Adrenal gland (tissue), 12 donors: ENCODE measurements around the gene CEACAM21. TPM values are rescaled to one million over a fixed set of nuclear protein-coding genes. Genes with fewer than 3 reads are reported as not detected.

ENCODE experiments used
- DNase-seq, 7 donors: peaks; one replicate each; pipeline ENCODE4 v3.0.0-alpha.2; 2019 to 2020
- H3K27ac ChIP-seq, 5 donors: fragments of 200-600 bp; sonication (generic) in 4 of 5; 1 replicate in 3 of 5; 2 replicates in 2 of 5; pipeline versions ENCODE4 v1.5.1 to v1.8.0; 2016 to 2020; ENCODE audit warnings: mild to moderate bottlenecking in 1 of 5
- H3K27me3 ChIP-seq: fragments of 200-600 bp; 2 replicates; pipeline ENCODE4 v1.8.0; 2021
- H3K36me3 ChIP-seq, 2 donors: fragments of 200-600 bp; replicated peaks in 1 of 2; 1 replicate in 1 of 2; 2 replicates in 1 of 2; pipeline versions ENCODE4 v1.5.1 to v1.8.0; 2018 to 2022
- H3K4me1 ChIP-seq, 2 donors: fragments of 200-600 bp; replicated peaks in 1 of 2; 1 replicate in 1 of 2; 2 replicates in 1 of 2; pipeline versions ENCODE4 v1.5.1 to v1.8.0; 2018 to 2021
- H3K4me3 ChIP-seq, 4 donors: fragments of 200-600 bp; sonication (generic) in 3 of 4; one replicate each; pipeline ENCODE4 v1.5.1; 2016 to 2018
- H3K9me3 ChIP-seq, 3 donors: fragments of 200-600 bp; sonication (generic) in 1 of 3; replicated peaks in 1 of 3; 1 replicate in 2 of 3; 2 replicates in 1 of 3; pipeline versions ENCODE4 v1.5.1 to v1.8.0; 2016 to 2021
- CTCF ChIP-seq, 6 experiments: fragments of 450-650 bp in 4 of 6; fragments of 200-600 bp in 2 of 6; sonication (generic) in 1 of 6; IDR thresholded peaks; 1 replicate in 5 of 6; 2 replicates in 1 of 6; pipeline versions ENCODE4 v1.5.1 to v1.8.0; 2016 to 2021; ENCODE audit warnings: antibody characterized with exemption in 6 of 6, mild to moderate bottlenecking in 2 of 6, moderate library complexity in 1 of 6
- POLR2A ChIP-seq, 2 donors: fragments of 450-650 bp; IDR thresholded peaks; one replicate each; pipeline ENCODE4 v1.6.1; 2017; ENCODE audit warnings: antibody characterized with exemption in 2 of 2, mild to moderate bottlenecking in 2 of 2, moderate library complexity in 1 of 2
- WGBS, 4 donors: extraction: QIAGEN DNeasy Blood & Tissue Kit in 2 of 4; methylation state at CpG; one replicate each; pipeline versions ENCODE4 v1.1.5 to v1.1.7; 2013 to 2017; 5-methylcytosine and 5-hydroxymethylcytosine counted together
- intact Hi-C, 2 donors: fragments of 100-400 bp; cut with DNase I; formaldehyde crosslinking; loops; one replicate each; pipeline versions ENCODE4 v1.14.1 to v1.15.0; 2022 to 2023
- polyA plus RNA-seq, 3 donors: library from polyadenylated mRNA; stranded (reverse); fragments of 200-250 nt in 2 of 3; fragments of 350-450 nt in 1 of 3; fragmentation: Illumina TruSeq in 1 of 3; extraction: RNeasy Lipid Tissue Mini Kit (QIAGEN cat#74804) in 1 of 3; gene quantifications; one replicate each; pipeline ENCODE4 v1.2.3, GENCODE V29; 2013 to 2014
- total RNA-seq, 9 donors: library from RNA; depleted of rRNA in 4 of 9; stranded (reverse); fragments of >200 nt in 4 of 9; fragments of 120-200 nt in 1 of 9; fragmentation: NEBNext Ultra II Directional in 1 of 9; extraction: Animal tissue kit (Norgen Biotek cat#: 25700) in 1 of 9; gene quantifications; one replicate each; pipeline versions ENCODE4 v1.1.0 to v1.2.4, GENCODE V29; 2013 to 2023
- donor health status: healthy with polysubstance abuse.
- donor health status: Bipolar disorder and iron deficiency.
- donor health status: DM: yes; HTN: yes; CAD: no.
- donor health status: DM: no; HTN: no; CAD: no.
- donor health status: DM: no; HTN: no; CAD: no.
- donor health status: DM: yes; HTN: yes; CAD: no.

CEACAM21 gene
- total and polyA plus RNA-seq, 12 donors: 0.50 to 4.7 (median 1.6) TPM; not detected in 1

GRCh38 chr19:41589371-41589770 lies 13.4 kb downstream of the CEACAM21 start:
- WGBS, 4 donors: 44 to 67% (median 53%) methylated on average over 1 to 2 of the region's 2 CpGs; no CpG with 5 or more reads in 1 of the 4 donors
- DNase-seq: no peak

GRCh38 chr19:41590936-41591335 lies 15.0 kb downstream of the CEACAM21 start:
- H3K4me3 ChIP-seq: no peak overlapping the region
- TF ChIP-seq POLR2A (IDR thresholded peaks at IDR 0.05) (no peak), CTCF (IDR thresholded peaks at IDR 0.05) (no peak)
- intact Hi-C loops: no loop called here
- no peak overlapping the region for H3K27ac ChIP-seq
- H3K36me3 ChIP-seq: no peaks in the 10 kb centered on the region
- H3K27me3 ChIP-seq: no peaks in the 10 kb centered on the region
- no peaks in the 10 kb centered on the region for H3K4me1 ChIP-seq
- H3K9me3 ChIP-seq: no peaks in the 10 kb centered on the region
- DNase-seq: no peak

More at GRCh38 chr19:41589371-41589770, 13.4 kb downstream of the CEACAM21 start:
- Histone ChIP-seq H3K27ac (no peak overlapping the region), H3K36me3 (no peaks in the 10 kb centered on the region), H3K9me3 (no peaks in the 10 kb centered on the region), H3K4me1 (no peaks in the 10 kb centered on the region), H3K4me3 (no peak overlapping the region), H3K27me3 (no peaks in the 10 kb centered on the region)
- TF ChIP-seq POLR2A (IDR thresholded peaks at IDR 0.05) (no peak), CTCF (IDR thresholded peaks at IDR 0.05) (no peak)
- intact Hi-C loops: no loop called here

GRCh38 chr19:41591951-41592562 lies 16.1 kb downstream of the CEACAM21 start:
- intact Hi-C loops: no loop called here
- peak in 1 of 7 donors; percentile 21 for DNase-seq
- WGBS, 4 donors: 41 to 59% (median 45%) methylated on average over 5 of the region's 5 CpGs

GRCh38 chr19:41595258-41595889 lies 19.4 kb downstream of the CEACAM21 start:
- TF ChIP-seq CTCF (IDR thresholded peaks at IDR 0.05) (peak; percentile 47 to 69 (median 64)), POLR2A (IDR thresholded peaks at IDR 0.05) (no peak)
- H3K27me3 ChIP-seq: peaks cover 10% of the 10 kb centered on the region
- H3K4me3 ChIP-seq: no peak overlapping the region
- intact Hi-C loops: no loop called here
- 24 to 26% (median 25%) methylated on average over 4 of the region's 4 CpGs for WGBS, 4 donors
- H3K27ac ChIP-seq: no peak overlapping the region
- peak; percentile 41 to 76 (median 64) for DNase-seq
- no peaks in the 10 kb centered on the region for H3K9me3 ChIP-seq
- no peaks in the 10 kb centered on the region for H3K36me3 ChIP-seq
- H3K4me1 ChIP-seq: no peaks in the 10 kb centered on the region

More at GRCh38 chr19:41591951-41592562, 16.1 kb downstream of the CEACAM21 start:
- no peaks in the 10 kb centered on the region for H3K4me1 ChIP-seq
- H3K36me3 ChIP-seq: no peaks in the 10 kb centered on the region
- TF ChIP-seq POLR2A (IDR thresholded peaks at IDR 0.05) (no peak), CTCF (IDR thresholded peaks at IDR 0.05) (no peak)
- no peaks in the 10 kb centered on the region for H3K9me3 ChIP-seq
- peaks cover 5% of the 10 kb centered on the region for H3K27me3 ChIP-seq
- no peak overlapping the region for H3K27ac ChIP-seq
- H3K4me3 ChIP-seq: no peak overlapping the region
